ENCODE results near the gene RGPD6. TPM values are rescaled to one million over a fixed set of nuclear protein-coding genes. Genes with fewer than 3 reads are reported as not detected.
"Not testable (repeated sequence)": the region's sequence is repeated elsewhere in the genome, so short reads cannot be mapped to it uniquely, and the experiment has no call there.

RGPD6 gene
- total RNA-seq, 2 experiments from 2014 or later = 84.7 to 96.2 TPM

DNA sequence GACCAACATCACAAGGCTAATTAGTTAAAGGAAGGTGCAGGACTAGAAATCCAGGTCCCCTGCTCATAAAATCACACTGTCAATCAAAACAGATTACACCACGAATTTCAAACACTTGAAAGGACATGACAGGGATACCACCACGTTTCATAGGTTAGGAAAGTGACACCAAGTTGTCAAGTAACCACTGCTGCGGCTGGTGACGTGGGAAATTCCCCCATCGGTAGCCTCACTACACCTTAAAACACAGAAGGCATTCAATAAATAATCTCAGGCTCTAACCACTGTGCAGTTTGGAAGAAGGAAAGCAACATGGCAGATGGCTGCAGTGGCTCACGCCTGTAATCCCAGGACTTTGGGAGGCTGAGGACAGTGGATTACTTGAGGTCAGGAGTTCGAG, 108.1 kb downstream of the RGPD6 start:
- H3K4me3 ChIP-seq (ENCODE audit: low read length); H3K27ac Mint-ChIP-seq; H3K9me3 Mint-ChIP-seq; H3K27me3 ChIP-seq (ENCODE audit: control insufficient read depth in 1 of 2, insufficient read depth in 2 of 2, low read length in 2 of 2); H3K4me3 Mint-ChIP-seq; CTCF ChIA-PET; H3K36me3 ChIP-seq (ENCODE audit: insufficient read depth, low read length); H3K36me3 Mint-ChIP-seq (ENCODE audit: low read depth); POLR2A ChIA-PET; H3K9me3 ChIP-seq (ENCODE audit: control insufficient read depth in 1 of 2, insufficient read depth in 1 of 2, low read length in 2 of 2); H3K4me1 Mint-ChIP-seq (ENCODE audit: low read depth); H3K27ac ChIP-seq (ENCODE audit: low read depth in 1 of 2, low read length in 2 of 2); intact Hi-C loops (cut with DNase I, micrococcal nuclease); H3K4me1 ChIP-seq (ENCODE audit: insufficient read depth, low read length); H3K27me3 Mint-ChIP-seq; DNase-seq: not testable (repeated sequence)
- peak; percentile 26 for ATAC-seq (ENCODE audit: poor library complexity)

DNA sequence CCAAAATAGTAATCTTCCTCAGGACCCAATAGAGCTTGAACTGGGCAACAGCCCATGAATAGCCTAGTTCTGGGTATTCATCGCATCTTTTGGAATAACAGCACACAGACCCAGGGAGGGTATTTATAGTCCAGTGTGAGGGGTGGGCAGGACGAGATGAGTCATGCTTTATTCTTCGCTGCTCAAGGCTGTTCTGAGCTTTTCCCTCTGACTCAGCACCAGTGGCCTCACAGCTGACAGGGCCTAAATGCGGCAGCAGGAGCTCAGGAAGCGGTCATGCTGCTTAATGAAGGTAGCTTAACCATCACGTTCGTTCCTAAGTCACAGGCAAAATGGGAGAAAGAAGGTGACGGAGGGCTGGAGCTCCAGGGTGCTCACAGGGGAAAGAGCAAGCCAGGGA, 111.7 kb downstream of the RGPD6 start:
- CTCF ChIA-PET; H3K9me3 ChIP-seq (ENCODE audit: control insufficient read depth in 1 of 2, insufficient read depth in 1 of 2, low read length in 2 of 2); H3K4me1 Mint-ChIP-seq (ENCODE audit: low read depth); H3K4me1 ChIP-seq (ENCODE audit: insufficient read depth, low read length); H3K36me3 Mint-ChIP-seq (ENCODE audit: low read depth); H3K27ac ChIP-seq (ENCODE audit: low read depth in 1 of 2, low read length in 2 of 2); H3K27me3 ChIP-seq (ENCODE audit: control insufficient read depth in 1 of 2, insufficient read depth in 2 of 2, low read length in 2 of 2); DNase-seq; H3K9me3 Mint-ChIP-seq; intact Hi-C loops (cut with DNase I, micrococcal nuclease); H3K4me3 ChIP-seq (ENCODE audit: low read length); H3K36me3 ChIP-seq (ENCODE audit: insufficient read depth, low read length); ATAC-seq (ENCODE audit: poor library complexity); H3K27ac Mint-ChIP-seq; H3K27me3 Mint-ChIP-seq; POLR2A ChIA-PET; H3K4me3 Mint-ChIP-seq: not testable (repeated sequence)

Other genes starting within 250 kb of the RGPD6 start
- gene LIMS4, start 104.4 kb downstream of the RGPD6 start, total RNA-seq = not detected
- 1 to 10 TPM; 1.6 to 3.5 TPM for gene BUB1, start 100.8 kb upstream of the RGPD6 start, total RNA-seq
- not detected for gene ACOXL, start 155.4 kb upstream of the RGPD6 start, total RNA-seq

Measured in CD4-positive, alpha-beta T cell (primary cell).